Common myeloid progenitor, CD34-positive (primary cell): ENCODE data around the gene VAV3.

Experiments used
- CTCF ChIA-PET: fragments of 350-600 bp; sonication (Branson Sonifier 250); formaldehyde crosslinking; loops from one replicate; lab custom pipeline; 2021; ENCODE audit warnings: antibody characterized with exemption; lab: Charles Lee
- POLR2A ChIA-PET: fragments of 350-600 bp; sonication (Branson Sonifier 250); formaldehyde crosslinking; loops from one replicate; lab custom pipeline; 2021; ENCODE audit warnings: antibody characterized with exemption; lab: Charles Lee
- DNase-seq, 3 donors: peaks; one replicate each; pipeline versions ENCODE4 v3.0.0 to v3.0.0-alpha.2; 2013
- H3K27ac ChIP-seq, 2 experiments: 1 replicate in 1 of 2; 2 replicates in 1 of 2; pipeline ENCODE4 v1.7.0; 2013; ENCODE audit warnings: inconsistent platforms in 2 of 2, low read length in 2 of 2, mild to moderate bottlenecking in 2 of 2, low read depth in 1 of 2, moderate library complexity in 1 of 2; ENCODE audit not compliant: severe bottlenecking in 2 of 2, insufficient read depth in 1 of 2, poor library complexity in 1 of 2
- H3K27me3 ChIP-seq, 5 experiments: replicated peaks in 2 of 5; 1 replicate in 3 of 5; 2 replicates in 2 of 5; pipeline versions ENCODE4 v1.6.1 to v1.7.0; 2013; ENCODE audit warnings: low read length in 4 of 5, mild to moderate bottlenecking in 2 of 5, moderate library complexity in 2 of 5, inconsistent platforms in 1 of 5; ENCODE audit not compliant: insufficient read depth in 5 of 5, control insufficient read depth in 4 of 5
- H3K36me3 ChIP-seq, 4 experiments: 1 replicate in 2 of 4; 2 replicates in 2 of 4; pipeline versions ENCODE4 v1.6.1 to v1.7.0; 2013; ENCODE audit warnings: low read length in 3 of 4, control low read depth in 1 of 4, mild to moderate bottlenecking in 1 of 4; ENCODE audit not compliant: control insufficient read depth in 4 of 4, insufficient read depth in 4 of 4
- H3K4me1 ChIP-seq, 4 experiments: 1 replicate in 3 of 4; 2 replicates in 1 of 4; pipeline versions ENCODE4 v1.6.1 to v1.7.1; 2013; ENCODE audit warnings: low read length in 3 of 4, mild to moderate bottlenecking in 3 of 4, control low read depth in 1 of 4, inconsistent platforms in 1 of 4, moderate library complexity in 1 of 4; ENCODE audit not compliant: control insufficient read depth in 4 of 4, insufficient read depth in 4 of 4; ENCODE audit errors: control extremely low read depth in 1 of 4
- H3K4me3 ChIP-seq, 7 experiments: 1 replicate in 4 of 7; 2 replicates in 3 of 7; pipeline versions ENCODE4 v1.5.1 to v1.7.0; 2013; ENCODE audit warnings: mild to moderate bottlenecking in 7 of 7, low read length in 6 of 7, moderate library complexity in 6 of 7, inconsistent platforms in 2 of 7, low read depth in 2 of 7, control low read depth in 1 of 7; ENCODE audit not compliant: insufficient read depth in 4 of 7, control insufficient read depth in 1 of 7; ENCODE audit errors: extremely low read depth in 1 of 7
- H3K9me3 ChIP-seq, 5 experiments: 1 replicate in 4 of 5; 2 replicates in 1 of 5; pipeline versions ENCODE4 v1.6.1 to v1.7.1; 2013; ENCODE audit warnings: low read length in 4 of 5, mild to moderate bottlenecking in 2 of 5, inconsistent platforms in 1 of 5, low read depth in 1 of 5, moderate library complexity in 1 of 5; ENCODE audit not compliant: control insufficient read depth in 4 of 5, insufficient read depth in 2 of 5; ENCODE audit errors: control extremely low read depth in 1 of 5
- whole genome bisulfite sequencing: methylation state at CpG from one replicate; pipeline ENCODE4 v1.1.5; 2013; ENCODE audit not compliant: insufficient coverage; 5-methylcytosine and 5-hydroxymethylcytosine counted together

Gene VAV3

GRCh38 chr1:107600607-107601160 is 364.3 kb downstream of the VAV3 start:
- ChIA-PET POLR2A (no interaction called here), CTCF (interaction anchor here (1.5 kb wide), 1 partner anchor 15 kb away, joined by 3 read pairs; no protein-coding TSS in a partner anchor)
- 80% methylated on average over 3 of the region's 3 CpGs for WGBS
- Histone ChIP-seq H3K27me3 (no peaks in the 10 kb centered on the region), H3K27ac (no peak overlapping the region), H3K4me3 (no peak overlapping the region), H3K4me1 (no peaks in the 10 kb centered on the region), H3K36me3 (peaks cover 18 to 50% (median 21%) of the 10 kb centered on the region in 4 experiments), H3K9me3 (peaks cover 0 to 2% (median 0%) of the 10 kb centered on the region in 5 experiments)
- no peak for DNase-seq

DNA sequence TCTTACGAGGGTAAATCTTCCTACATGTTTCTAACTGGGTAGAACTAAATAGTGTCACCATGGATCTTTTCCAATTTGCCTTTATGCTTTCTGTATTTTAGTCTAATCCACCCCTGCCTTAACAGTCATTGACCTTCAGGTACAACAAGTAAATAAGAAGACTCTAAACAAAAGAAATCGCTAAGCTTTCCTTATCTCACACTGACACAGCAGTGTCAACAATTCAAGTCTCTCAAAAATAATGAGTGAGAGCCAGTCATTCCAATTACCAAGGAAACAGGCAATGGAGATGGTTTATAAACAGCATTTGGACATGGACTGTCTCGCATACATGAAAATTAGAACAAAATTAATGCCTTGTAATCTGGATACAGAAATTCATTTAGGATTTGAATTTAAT is 365.8 kb downstream of the VAV3 start:
- H3K9me3 ChIP-seq: peaks cover 0 to 2% (median 0%) of the 10 kb centered on the region in 5 experiments
- no peaks in the 10 kb centered on the region for H3K4me1 ChIP-seq
- POLR2A ChIA-PET: interaction anchor here (0.6 kb wide), 1 partner anchor 164 kb away, joined by 3 read pairs; no protein-coding TSS in a partner anchor
- CTCF ChIA-PET: interaction anchor here (0.9 to 1.5 kb wide), 2 partner anchors 13 to 18 kb away, joined by 3 read pairs; no protein-coding TSS in a partner anchor
- no peaks in the 10 kb centered on the region for H3K27me3 ChIP-seq
- 84% methylated on average over 2 of the region's 3 CpGs for WGBS
- H3K4me3 ChIP-seq: no peak overlapping the region
- peaks cover 23 to 59% (median 26%) of the 10 kb centered on the region in 4 experiments for H3K36me3 ChIP-seq
- DNase-seq: no peak
- H3K27ac ChIP-seq: no peak overlapping the region

GRCh38 chr1:107597290-107597689 is 367.7 kb downstream of the VAV3 start:
- no peak for DNase-seq
- peaks cover 0 to 6% (median 0%) of the 10 kb centered on the region in 4 experiments for H3K4me1 ChIP-seq
- H3K36me3 ChIP-seq: peaks cover 23 to 65% (median 29%) of the 10 kb centered on the region in 4 experiments
- CTCF ChIA-PET: interaction anchor here (1.7 kb wide), 1 partner anchor 12 kb away, joined by 4 read pairs; no protein-coding TSS in a partner anchor
- POLR2A ChIA-PET: interaction anchor here (0.6 kb wide), 1 partner anchor 111 kb away, joined by 4 read pairs; no protein-coding TSS in a partner anchor
- H3K27me3 ChIP-seq: no peaks in the 10 kb centered on the region
- no peak overlapping the region for H3K4me3 ChIP-seq
- no peak overlapping the region for H3K27ac ChIP-seq
- H3K9me3 ChIP-seq: peaks cover 0 to 2% (median 0%) of the 10 kb centered on the region in 5 experiments

GRCh38 chr1:107594536-107594935 is 370.4 kb downstream of the VAV3 start:
- H3K9me3 ChIP-seq: peaks cover 0 to 2% (median 0%) of the 10 kb centered on the region in 5 experiments
- H3K4me1 ChIP-seq: peaks cover 0 to 6% (median 0%) of the 10 kb centered on the region in 4 experiments
- no peak overlapping the region for H3K27ac ChIP-seq
- ChIA-PET CTCF (no interaction called here), POLR2A (interaction anchor here (0.7 kb wide), 1 partner anchor 18 kb away, joined by 3 read pairs; no protein-coding TSS in a partner anchor)
- DNase-seq: no peak
- no peak overlapping the region for H3K4me3 ChIP-seq
- no CpG with 5 or more reads among the region's 1 CpG for WGBS
- H3K27me3 ChIP-seq: no peaks in the 10 kb centered on the region
- H3K36me3 ChIP-seq: peaks cover 22 to 61% (median 33%) of the 10 kb centered on the region in 4 experiments

DNA sequence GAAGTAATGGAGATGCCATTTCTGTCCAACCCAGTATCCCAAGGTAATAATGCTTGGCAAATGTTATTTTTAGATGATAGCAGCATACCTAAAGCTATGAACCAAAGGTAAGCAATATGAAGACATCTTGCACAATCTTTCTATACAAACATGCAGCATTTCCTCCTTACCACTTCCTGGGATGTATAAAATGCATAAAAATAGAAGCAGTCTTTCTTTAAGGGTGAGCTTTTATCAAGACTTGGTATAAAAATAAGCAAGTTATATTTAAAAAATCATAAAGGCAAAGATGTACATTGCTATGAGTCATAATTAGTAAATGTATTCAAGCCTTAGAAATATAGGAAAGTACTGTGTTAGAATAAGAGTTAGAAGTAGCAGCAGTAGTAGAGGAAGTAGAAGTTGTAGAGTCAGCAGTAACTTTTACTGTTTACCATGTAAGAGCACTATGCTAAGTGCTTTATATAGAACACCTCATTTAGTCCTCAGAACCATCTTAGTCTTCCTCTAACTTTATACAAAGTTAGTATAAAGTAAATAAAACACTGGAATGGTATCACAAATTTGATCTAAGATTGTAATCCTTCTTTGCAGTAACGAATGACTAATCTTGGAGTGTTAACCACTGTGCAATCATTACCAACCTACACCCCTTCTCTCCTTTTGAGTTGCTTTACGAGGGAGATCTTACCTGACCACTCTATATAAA is 371.3 kb downstream of the VAV3 start:
- DNase-seq: no peak
- Histone ChIP-seq H3K9me3 (peaks cover 0 to 2% (median 0%) of the 10 kb centered on the region in 5 experiments), H3K27ac (no peak overlapping the region), H3K4me1 (peaks cover 0 to 6% (median 0%) of the 10 kb centered on the region in 4 experiments), H3K4me3 (no peak overlapping the region), H3K27me3 (no peaks in the 10 kb centered on the region), H3K36me3 (peaks cover 18 to 55% (median 30%) of the 10 kb centered on the region in 4 experiments)
- ChIA-PET POLR2A (no interaction called here), CTCF (no interaction called here)
- WGBS: 100% methylated on average over 1 of the region's 2 CpGs

DNA sequence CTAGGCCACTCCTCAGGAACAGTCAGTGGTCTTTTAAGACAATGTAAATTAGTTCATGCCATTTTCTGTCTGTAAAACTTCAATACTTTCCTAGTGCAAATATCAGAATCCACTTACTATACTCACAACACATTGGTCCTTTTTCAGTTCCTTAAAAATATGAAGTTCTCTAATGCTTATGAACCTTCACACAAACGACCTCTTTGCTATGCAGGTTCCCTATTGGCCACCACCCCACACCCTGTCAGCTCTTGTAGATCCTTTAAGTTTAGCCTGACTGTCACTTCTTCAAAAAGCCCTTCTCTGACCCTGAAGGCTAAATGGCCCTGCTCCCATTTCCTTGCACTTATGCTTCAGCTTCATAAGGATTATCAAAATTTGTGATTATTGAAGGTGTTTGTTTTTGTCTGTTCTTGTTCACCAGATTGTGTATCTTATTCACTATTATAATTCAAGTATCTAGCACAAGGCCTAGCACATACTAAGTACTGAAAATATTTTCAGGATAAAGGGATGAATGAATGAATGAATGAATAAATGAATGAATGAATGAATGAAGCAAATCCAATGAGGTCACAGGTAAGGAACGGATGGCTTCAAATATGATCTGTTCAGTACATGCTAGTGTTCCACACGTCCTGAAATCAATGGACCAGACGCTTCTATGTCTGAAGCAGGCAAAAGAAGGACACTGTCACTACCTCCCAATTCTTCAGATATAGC is 373.9 kb downstream of the VAV3 start:
- H3K4me1 ChIP-seq: peaks cover 0 to 6% (median 0%) of the 10 kb centered on the region in 4 experiments
- H3K4me3 ChIP-seq: no peak overlapping the region
- DNase-seq: no peak
- ChIA-PET CTCF (no interaction called here), POLR2A (no interaction called here)
- H3K9me3 ChIP-seq: no peaks in the 10 kb centered on the region
- H3K36me3 ChIP-seq: peaks cover 23 to 54% (median 27%) of the 10 kb centered on the region in 4 experiments
- no peak overlapping the region for H3K27ac ChIP-seq
- 90% methylated on average over 3 of the region's 4 CpGs for WGBS
- no peaks in the 10 kb centered on the region for H3K27me3 ChIP-seq
